HG03045 (cell line): ENCODE results near the gene CYP2C9.

Experiments used
- ATAC-seq: cut with Tn5 transposase; IDR thresholded peaks from one replicate; pipeline ENCODE4 v1.9.1; 2021; ENCODE audit warnings: mild to moderate bottlenecking, moderate library complexity; ENCODE audit not compliant: unreplicated experiment

CYP2C9 gene

DNA sequence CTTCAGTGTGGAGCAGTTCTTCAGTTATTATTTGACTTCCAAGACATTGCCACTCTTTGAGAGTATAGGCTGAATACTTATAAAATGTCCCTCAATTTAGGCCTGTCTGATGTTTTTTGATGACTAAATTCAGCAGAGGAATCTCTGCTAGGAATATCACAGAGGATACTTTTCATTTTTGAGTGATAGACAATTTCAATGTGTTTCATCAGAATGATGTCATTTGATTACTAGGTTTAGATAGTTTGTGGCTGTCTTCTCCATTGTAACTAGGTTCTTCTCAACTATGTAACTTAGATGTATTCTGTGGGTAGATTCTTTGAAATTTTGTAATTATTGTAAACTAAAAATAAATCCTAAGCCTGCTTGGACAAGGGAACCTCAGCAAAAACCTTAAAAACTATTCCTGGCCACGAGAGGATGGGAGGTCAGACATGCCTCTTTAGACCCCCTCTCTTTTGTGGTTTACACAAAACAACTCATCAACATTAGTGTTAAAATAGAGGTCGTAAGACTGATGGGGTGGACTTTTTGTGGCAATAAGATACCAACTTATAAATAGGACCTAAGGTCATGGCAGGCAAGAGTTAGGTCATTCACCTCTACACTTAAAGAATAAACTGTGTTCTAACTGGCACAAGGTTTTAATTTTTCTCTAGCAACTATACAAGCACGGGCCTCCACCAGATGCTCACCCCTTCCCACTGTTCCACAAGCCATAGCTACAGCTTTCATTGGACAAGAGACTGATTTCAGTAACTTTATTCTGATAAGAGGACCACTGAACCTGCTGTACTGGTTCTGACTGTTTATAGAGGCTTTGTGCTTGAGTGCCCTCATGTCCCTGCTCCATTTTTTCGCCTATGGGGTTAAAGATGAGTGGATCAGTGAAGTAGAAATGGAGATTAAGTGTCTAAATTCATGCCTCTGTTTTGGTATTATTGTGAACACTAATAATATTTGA lies 97.2 kb downstream of the CYP2C9 start:
- no peak for ATAC-seq

DNA sequence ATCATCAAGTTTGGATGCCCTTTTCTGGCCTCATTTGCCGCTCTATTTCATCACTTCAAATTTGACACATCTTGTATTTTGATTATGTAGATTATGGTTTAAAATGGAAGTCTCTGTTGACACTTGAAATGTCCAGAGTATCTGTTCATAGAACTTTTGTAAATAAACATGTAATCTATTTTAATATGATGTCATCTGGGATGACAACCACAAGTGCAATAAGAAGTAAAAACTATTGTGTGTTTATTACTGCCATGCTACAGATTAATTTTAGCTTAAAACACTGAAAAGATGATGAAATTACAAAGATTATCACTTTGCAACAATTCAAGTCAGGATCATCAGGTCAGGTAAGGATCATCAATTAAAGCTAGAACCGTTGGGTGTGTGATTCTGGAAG lies 100.8 kb downstream of the CYP2C9 start:
- no peak for ATAC-seq
